Colonic mucosa (tissue), 4 donors: ENCODE results near the gene CD164L2. TPM values are rescaled to one million over a fixed set of nuclear protein-coding genes. Genes with fewer than 3 reads are reported as not detected.

Experiments
- DNase-seq: peaks from one replicate; pipeline ENCODE4 v3.0.0-alpha.2; 2020
- H3K27ac ChIP-seq: fragments of 200-600 bp; one replicate; pipeline ENCODE4 v1.8.0; 2021
- H3K27me3 ChIP-seq: fragments of 200-600 bp; one replicate; pipeline ENCODE4 v1.8.0; 2021
- H3K36me3 ChIP-seq: fragments of 200-600 bp; one replicate; pipeline ENCODE4 v1.8.0; 2021
- H3K4me1 ChIP-seq: fragments of 200-600 bp; one replicate; pipeline ENCODE4 v1.8.0; 2021; ENCODE audit warnings: mild to moderate bottlenecking
- H3K4me3 ChIP-seq: fragments of 200-600 bp; one replicate; pipeline ENCODE4 v1.8.0; 2021
- H3K9ac ChIP-seq, 2 donors: one replicate each; pipeline ENCODE4 v1.7.0; 2013; ENCODE audit warnings: control low read depth in 2 of 2, low read depth in 2 of 2, low read length in 2 of 2
- H3K9me3 ChIP-seq: fragments of 200-600 bp; one replicate; pipeline ENCODE4 v1.8.0; 2021
- intact Hi-C: fragments of 100-400 bp; cut with DNase I; formaldehyde crosslinking; loops from one replicate; pipeline ENCODE4 v1.14.1; 2022
- total RNA-seq, 2 donors: library from RNA; stranded (reverse); fragmentation: NEBNext Ultra II Directional in 1 of 2; extraction: Animal tissue kit (Norgen Biotek cat#: 25700) in 1 of 2; gene quantifications; one replicate each; pipeline ENCODE4 v1.2.1, GENCODE V29; 2021
- TF ChIP-seq, protein P1 (sequence below): fragments of 200-600 bp; IDR thresholded peaks from one replicate; pipeline ENCODE4 v1.8.0; 2022; ENCODE audit warnings: antibody characterized with exemption, mild to moderate bottlenecking
- donor health status: healthy.
- donor health status: DM: no; HTN: no; CAD: no.
- donor health status: DM: no; HTN: no; CAD: no.

The CD164L2 gene
- total RNA-seq, 2 donors from 2014 or later, result 0.69 to 1.7 TPM

DNA sequence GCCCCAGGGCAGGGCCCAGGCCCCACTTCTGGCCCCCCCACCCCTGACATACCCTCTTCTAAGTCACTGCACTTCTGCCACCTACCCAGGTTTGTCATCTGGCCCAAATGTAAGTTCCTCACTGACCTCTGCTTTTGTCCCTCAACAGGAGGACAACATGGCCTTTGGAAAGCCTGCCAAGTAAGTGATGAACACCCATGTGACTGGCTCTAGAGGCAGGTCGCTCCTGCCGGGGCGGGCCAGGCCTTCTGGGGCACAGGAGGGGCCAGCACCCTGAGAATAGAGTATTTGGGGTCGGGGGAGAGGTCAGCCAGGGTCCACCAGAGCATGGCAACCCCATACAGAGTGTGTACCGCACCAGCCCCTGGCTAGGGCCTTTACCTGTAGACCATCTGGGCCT is 51.2 kb downstream of the CD164L2 start:
- Histone ChIP-seq H3K27ac (no peak overlapping the region), H3K9me3 (no peaks in the 10 kb centered on the region), H3K9ac (no peak overlapping the region), H3K36me3 (no peaks in the 10 kb centered on the region), H3K4me1 (no peaks in the 10 kb centered on the region), H3K4me3 (no peak overlapping the region), H3K27me3 (no peaks in the 10 kb centered on the region)
- TF ChIP-seq, protein P1, sequence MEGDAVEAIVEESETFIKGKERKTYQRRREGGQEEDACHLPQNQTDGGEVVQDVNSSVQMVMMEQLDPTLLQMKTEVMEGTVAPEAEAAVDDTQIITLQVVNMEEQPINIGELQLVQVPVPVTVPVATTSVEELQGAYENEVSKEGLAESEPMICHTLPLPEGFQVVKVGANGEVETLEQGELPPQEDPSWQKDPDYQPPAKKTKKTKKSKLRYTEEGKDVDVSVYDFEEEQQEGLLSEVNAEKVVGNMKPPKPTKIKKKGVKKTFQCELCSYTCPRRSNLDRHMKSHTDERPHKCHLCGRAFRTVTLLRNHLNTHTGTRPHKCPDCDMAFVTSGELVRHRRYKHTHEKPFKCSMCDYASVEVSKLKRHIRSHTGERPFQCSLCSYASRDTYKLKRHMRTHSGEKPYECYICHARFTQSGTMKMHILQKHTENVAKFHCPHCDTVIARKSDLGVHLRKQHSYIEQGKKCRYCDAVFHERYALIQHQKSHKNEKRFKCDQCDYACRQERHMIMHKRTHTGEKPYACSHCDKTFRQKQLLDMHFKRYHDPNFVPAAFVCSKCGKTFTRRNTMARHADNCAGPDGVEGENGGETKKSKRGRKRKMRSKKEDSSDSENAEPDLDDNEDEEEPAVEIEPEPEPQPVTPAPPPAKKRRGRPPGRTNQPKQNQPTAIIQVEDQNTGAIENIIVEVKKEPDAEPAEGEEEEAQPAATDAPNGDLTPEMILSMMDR, result no peak
- no peak for DNase-seq
- intact Hi-C loops, result no loop called here

DNA sequence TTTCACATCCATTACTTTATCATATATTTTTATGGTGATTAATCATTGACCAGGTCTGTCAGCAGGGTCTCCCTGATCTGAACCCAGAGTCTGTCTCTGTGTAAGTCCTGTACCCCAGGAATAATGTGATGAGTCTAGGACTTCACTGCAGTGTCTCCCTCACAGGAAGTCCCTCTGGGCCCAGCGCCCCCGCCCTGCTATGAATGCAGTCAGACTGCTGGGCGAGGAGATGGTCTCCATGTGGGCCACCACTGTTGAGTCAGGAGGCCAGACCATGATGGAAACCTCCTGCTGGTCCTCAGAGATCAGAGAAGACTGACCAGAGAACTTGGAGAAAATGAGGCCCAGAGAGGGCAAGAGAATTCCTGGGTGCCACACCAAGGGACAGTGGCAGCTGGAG is 51.7 kb downstream of the CD164L2 start:
- DNase-seq, result no peak
- H3K9ac ChIP-seq, result no peak overlapping the region
- H3K4me1 ChIP-seq, result no peaks in the 10 kb centered on the region
- intact Hi-C loops, result no loop called here
- no peaks in the 10 kb centered on the region for H3K36me3 ChIP-seq
- H3K27ac ChIP-seq, result no peak overlapping the region
- no peak overlapping the region for H3K4me3 ChIP-seq
- H3K27me3 ChIP-seq, result no peaks in the 10 kb centered on the region
- H3K9me3 ChIP-seq, result no peaks in the 10 kb centered on the region
- TF ChIP-seq, protein P1, result no peak

DNA sequence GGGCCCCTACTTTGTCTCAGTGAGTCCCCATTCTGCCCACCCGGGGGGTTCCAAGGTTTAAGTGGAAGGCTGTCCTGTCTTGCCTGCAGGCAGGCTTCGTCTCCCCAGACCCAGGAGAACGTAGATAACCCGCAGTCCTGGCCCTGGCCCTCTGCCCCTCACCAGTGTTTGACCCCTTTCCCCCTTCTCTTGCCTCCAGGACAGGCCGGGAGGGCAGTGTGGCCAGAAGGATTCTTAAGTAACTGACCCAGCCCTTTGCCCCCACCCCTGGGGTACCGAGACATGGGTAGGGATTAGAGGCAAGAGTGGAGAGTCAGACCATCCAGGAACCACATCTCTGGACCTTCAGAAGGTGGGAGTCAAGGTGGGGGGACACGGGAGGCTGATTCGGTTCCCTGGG is 52.3 kb downstream of the CD164L2 start:
- intact Hi-C loops, result no loop called here
- H3K27ac ChIP-seq, result no peak overlapping the region
- no peak overlapping the region for H3K9ac ChIP-seq
- H3K27me3 ChIP-seq, result no peaks in the 10 kb centered on the region
- H3K36me3 ChIP-seq, result no peaks in the 10 kb centered on the region
- TF ChIP-seq, protein P1, result no peak
- H3K9me3 ChIP-seq, result no peaks in the 10 kb centered on the region
- no peak for DNase-seq
- no peaks in the 10 kb centered on the region for H3K4me1 ChIP-seq
- H3K4me3 ChIP-seq, result no peak overlapping the region

Other genes with a start within 250 kb of the CD164L2 start
- 10 to 100 TPM; 63.6 to 99.6 TPM for gene SLC9A1, start 228.2 kb downstream of the CD164L2 start, total RNA-seq
- 10 to 100 TPM; 31.2 to 39.3 TPM for gene WDTC1, start 148.7 kb downstream of the CD164L2 start, total RNA-seq
- gene TMEM222, start 61.2 kb downstream of the CD164L2 start, total RNA-seq, result 10 to 100 TPM; 28.6 to 35.4 TPM
- 10 to 100 TPM; 15.6 to 17.4 TPM for gene SYTL1, start 41.3 kb downstream of the CD164L2 start, total RNA-seq
- gene MAP3K6, start 16.4 kb downstream of the CD164L2 start, total RNA-seq, result 10 to 100 TPM; 21.7 to 41.0 TPM
- 1 to 10 TPM in 1 of 2 donors, under 1 TPM in 1; 0.42 to 1.5 TPM for gene FCN3, start 8.5 kb downstream of the CD164L2 start, total RNA-seq
- gene GPR3, start 9.3 kb upstream of the CD164L2 start, total RNA-seq, result under 1 TPM; 0.32 to 0.49 TPM
- 100 to 1,000 TPM; 120 to 168 TPM for gene WASF2, start 106.8 kb upstream of the CD164L2 start, total RNA-seq
- 10 to 100 TPM; 18.4 to 26.8 TPM for gene AHDC1, start 220.8 kb upstream of the CD164L2 start, total RNA-seq